Measurements from ENCODE around the gene COLQ. TPM values are rescaled to one million over a fixed set of nuclear protein-coding genes. Genes with fewer than 3 reads are reported as not detected.

COLQ gene
- total RNA-seq, 2 experiments from 2014 or later: 3.6 to 5.2 TPM

Other genes starting within 250 kb of the COLQ start
- gene SH3BP5, start 189.1 kb downstream of the COLQ start, total RNA-seq: 10 to 100 TPM; 39.0 to 40.9 TPM
- 10 to 100 TPM; 16.1 TPM for gene METTL6, start 94.2 kb downstream of the COLQ start, total RNA-seq
- gene EAF1, start 94.1 kb downstream of the COLQ start, total RNA-seq: 10 to 100 TPM; 31.0 to 33.0 TPM
- 10 to 100 TPM; 25.8 to 29.1 TPM for gene HACL1, start 79.9 kb upstream of the COLQ start, total RNA-seq
- gene BTD, start 80.0 kb upstream of the COLQ start, total RNA-seq: 10 to 100 TPM; 11.7 to 12.7 TPM

All from activated CD4-positive, alpha-beta memory T cell treated with anti-CD3 and anti-CD28 coated beads, Interleukin-2, amount 10 ng/mL, durations not matched to agents 7 days and 5 days (primary cell).